OCI-LY7 (cell line): Measurements from ENCODE around the gene HLA-DMA. TPM values are rescaled to one million over a fixed set of nuclear protein-coding genes. Genes with fewer than 3 reads are reported as not detected.

Experiments
- BruUV-seq: library from RNA; stranded (reverse); fragments of 400-500 nt; replicated peaks from 2 replicates; lab custom pipeline; 2021; lab: Mats Ljungman, UMichigan
- CTCF ChIA-PET: fragments of 300-600 bp; sonication (Branson Sonifier 250); formaldehyde crosslinking; loops from one replicate; lab custom pipeline; 2022; ENCODE audit warnings: antibody characterized with exemption; ENCODE audit not compliant: unreplicated experiment; lab: Charles Lee
- POLR2A ChIA-PET: fragments of 300-600 bp; sonication (Branson Sonifier 250); formaldehyde crosslinking; loops from one replicate; lab custom pipeline; 2022; ENCODE audit warnings: antibody characterized with exemption; lab: Charles Lee
- DNase-seq: peaks from one replicate; pipeline ENCODE4 v3.0.0-alpha.2; 2015; ENCODE audit warnings: low spot score
- H2AFZ ChIP-seq: fragments of 200-600 bp; sonication (generic), shearing (Covaris generic); 2 replicates; pipeline ENCODE4 v1.6.1; 2014; ENCODE audit warnings: mild to moderate bottlenecking, antibody characterized with exemption, low read length, moderate library complexity
- H3K27ac ChIP-seq: fragments of 200-600 bp; sonication (generic); 2 replicates; pipeline ENCODE4 v1.5.1; 2014; ENCODE audit warnings: mixed run types, low read depth, mild to moderate bottlenecking, moderate library complexity, low read length, inconsistent platforms; ENCODE audit not compliant: poor library complexity, severe bottlenecking
- H3K36me3 ChIP-seq: fragments of 200-600 bp; sonication (generic); 2 replicates; pipeline ENCODE4 v1.6.1; 2014; ENCODE audit warnings: mild to moderate bottlenecking, antibody characterized with exemption, low read length, moderate library complexity, mixed read lengths; ENCODE audit not compliant: insufficient read depth
- H3K4me1 ChIP-seq: fragments of 200-600 bp; sonication (generic); 2 replicates; pipeline ENCODE4 v1.5.1; 2014; ENCODE audit warnings: mild to moderate bottlenecking, low read length; ENCODE audit not compliant: insufficient read depth, poor library complexity, severe bottlenecking
- H3K4me2 ChIP-seq: fragments of 200-600 bp; sonication (generic); 2 replicates; pipeline ENCODE4 v1.6.1; 2014; ENCODE audit warnings: mild to moderate bottlenecking, low read length
- H3K4me3 ChIP-seq: fragments of 200-600 bp; sonication (generic); 2 replicates; pipeline ENCODE4 v1.5.1; 2014; ENCODE audit warnings: mild to moderate bottlenecking, low read depth, low read length; ENCODE audit not compliant: poor library complexity, severe bottlenecking
- H3K79me2 ChIP-seq: fragments of 200-600 bp; sonication (generic); 2 replicates; pipeline ENCODE4 v1.6.1; 2016; ENCODE audit warnings: low read depth, mild to moderate bottlenecking, low read length, moderate library complexity, mixed read lengths; ENCODE audit not compliant: insufficient read depth
- H3K9me2 ChIP-seq: fragments of 200-600 bp; sonication (generic); 2 replicates; pipeline ENCODE4 v1.6.1; 2016; ENCODE audit warnings: mild to moderate bottlenecking, low read length, mixed read lengths; ENCODE audit not compliant: insufficient read depth
- H3K9me3 ChIP-seq: fragments of 200-600 bp; sonication (generic); 2 replicates; pipeline ENCODE4 v1.6.1; 2014; ENCODE audit warnings: mild to moderate bottlenecking, mixed run types, low read length, mixed read lengths
- H4K20me1 ChIP-seq: fragments of 200-600 bp; sonication (generic); 2 replicates; pipeline ENCODE4 v1.6.1; 2014; ENCODE audit warnings: mild to moderate bottlenecking, antibody characterized with exemption, low read length, moderate library complexity, mixed read lengths; ENCODE audit not compliant: insufficient read depth
- CTCF ChIP-seq: fragments of 200-600 bp; sonication (generic); conservative IDR thresholded peaks from 2 replicates; pipeline ENCODE4 v1.5.1; 2014; ENCODE audit warnings: mild to moderate bottlenecking, antibody characterized with exemption, low read length, moderate library complexity, mixed read lengths
- EZH2phosphoT487 ChIP-seq: fragments of 200-600 bp; sonication (generic); IDR thresholded peaks from 2 replicates; pipeline ENCODE4 v1.6.1; 2018; ENCODE audit warnings: low read depth, borderline replicate concordance, mild to moderate bottlenecking, mixed run types, antibody characterized with exemption, low read length, moderate library complexity, mixed read lengths
- intact Hi-C: fragments of 100-400 bp; cut with micrococcal nuclease; formaldehyde crosslinking; loops from one replicate; pipeline ENCODE4 v1.10.0; 2022; ENCODE audit not compliant: unreplicated experiment
- total RNA-seq, 2 experiments: library from RNA; depleted of rRNA in 1 of 2; stranded (reverse); fragments of >200 nt in 1 of 2; shearing (Covaris generic) in 1 of 2; gene quantifications; 2 replicates each; pipeline ENCODE4 v1.2.3, GENCODE V29; 2014 to 2022

Gene HLA-DMA
- total RNA-seq, 2 experiments from 2014 or later: 140 to 207 TPM

- no peaks in the 10 kb centered on the region for H3K9me2 ChIP-seq
- POLR2A ChIA-PET: interaction anchor here (1.0 to 1.5 kb wide), 2 partner anchors 9 to 134 kb away, joined by 3 to 22 read pairs; no protein-coding TSS in a partner anchor
- H2AFZ ChIP-seq: no peak overlapping the region
- H3K4me1 ChIP-seq: peaks cover 55% of the 10 kb centered on the region
- no peak for DNase-seq
- intact Hi-C loops: no loop called here
- peaks cover 52% of the 10 kb centered on the region for H3K79me2 ChIP-seq
- no peak overlapping the region for H3K27ac ChIP-seq
- no peak overlapping the region for H3K4me2 ChIP-seq
- H3K4me3 ChIP-seq: no peak overlapping the region
- peaks cover 92% of the 10 kb centered on the region for H3K36me3 ChIP-seq
- no peaks in the 10 kb centered on the region for H3K9me3 ChIP-seq
- BruUV-seq: no TSS peak
- CTCF ChIA-PET: interaction anchor here (0.6 kb wide), 2 partner anchors 9 to 142 kb away, joined by 3 to 5 read pairs; no protein-coding TSS in a partner anchor
- H4K20me1 ChIP-seq: peaks cover 24% of the 10 kb centered on the region
- TF ChIP-seq EZH2phosphoT487: no peak
- no peak for TF ChIP-seq CTCF
Measured at GRCh38 chr6:32979720-32980487, 27.0 kb upstream of the HLA-DMA start.

- DNase-seq: no peak
- Histone ChIP-seq H4K20me1 (peaks cover 44% of the 10 kb centered on the region), H3K9me2 (no peaks in the 10 kb centered on the region), H3K4me2 (no peak overlapping the region), H3K36me3 (peaks cover 100% of the 10 kb centered on the region), H2AFZ (no peak overlapping the region), H3K4me3 (no peak overlapping the region), H3K79me2 (peaks cover 72% of the 10 kb centered on the region), H3K27ac (no peak overlapping the region), H3K4me1 (peaks cover 39% of the 10 kb centered on the region), H3K9me3 (no peaks in the 10 kb centered on the region)
- POLR2A ChIA-PET: interaction anchor here (0.6 to 0.9 kb wide), 3 partner anchors 14 to 26 kb away, joined by 3 to 8 read pairs (median 3); no protein-coding TSS in a partner anchor
- CTCF ChIA-PET: no interaction called here
- intact Hi-C loops: no loop called here
- no TSS peak for BruUV-seq
- TF ChIP-seq CTCF (no peak), EZH2phosphoT487 (no peak)
Measured at GRCh38 chr6:32977953-32978324, 25.0 kb upstream of the HLA-DMA start.
